GM20431 (cell line): ENCODE measurements around the gene KLHL30.
"Not testable (repeated sequence)": the region's sequence is repeated elsewhere in the genome, so short reads cannot be mapped to it uniquely, and the experiment has no call there.

ENCODE experiments used
- in situ Hi-C: fragments of 300-500 bp; cut with MseI, MboI; formaldehyde crosslinking; loops from one replicate; pipeline ENCODE4 v1.15.0; 2020; ENCODE audit warnings: low sequenced_read_pairs; ENCODE audit not compliant: unreplicated experiment

Gene KLHL30

DNA sequence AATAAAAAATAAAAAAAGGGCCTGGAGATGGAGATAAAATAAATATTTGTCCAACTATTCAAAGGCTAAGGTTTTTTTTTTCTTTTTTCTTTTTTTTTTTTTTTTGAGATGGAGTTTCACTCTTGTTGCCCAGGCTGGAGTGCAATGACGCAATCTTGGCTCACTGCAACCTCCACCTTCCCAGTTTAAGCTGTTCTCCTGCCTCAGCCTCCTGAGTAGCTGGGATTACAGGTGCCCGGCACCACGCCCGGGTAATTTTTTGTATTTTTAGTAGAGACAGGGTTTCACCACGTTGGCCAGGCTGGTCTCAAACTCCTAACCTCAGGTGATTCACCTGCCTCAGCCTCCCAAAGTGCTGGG, 32.6 kb downstream of the KLHL30 start:
- in situ Hi-C loops = not testable (repeated sequence)

- in situ Hi-C loops = no loop called here
Observed at GRCh38 chr2:238171575-238172187, 33.2 kb downstream of the KLHL30 start.

- in situ Hi-C loops = no loop called here
Observed at GRCh38 chr2:238172439-238172838, 34.0 kb downstream of the KLHL30 start.

- in situ Hi-C loops = no loop called here
Observed at GRCh38 chr2:238173692-238174091, 35.2 kb downstream of the KLHL30 start.

DNA sequence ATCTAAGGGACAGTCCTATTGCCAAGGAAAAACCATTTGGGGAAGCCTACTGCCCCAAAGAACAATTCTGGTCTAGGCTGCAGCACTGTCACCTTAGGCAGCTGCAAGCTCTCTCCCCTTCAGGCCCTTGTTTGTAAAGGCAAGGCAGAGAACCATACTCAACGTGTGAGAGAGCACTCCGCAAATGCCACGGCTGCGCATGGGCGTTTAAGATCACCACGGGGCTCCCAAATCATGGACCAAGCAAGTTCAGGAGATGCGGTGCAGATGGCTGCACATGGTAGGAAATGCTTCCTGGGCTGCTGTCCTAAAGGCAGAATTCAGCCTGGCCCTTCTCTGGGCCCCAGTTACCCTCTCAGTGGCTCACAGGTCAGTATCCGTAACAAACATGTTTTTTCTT, 35.8 kb downstream of the KLHL30 start:
- in situ Hi-C loops = no loop called here

DNA sequence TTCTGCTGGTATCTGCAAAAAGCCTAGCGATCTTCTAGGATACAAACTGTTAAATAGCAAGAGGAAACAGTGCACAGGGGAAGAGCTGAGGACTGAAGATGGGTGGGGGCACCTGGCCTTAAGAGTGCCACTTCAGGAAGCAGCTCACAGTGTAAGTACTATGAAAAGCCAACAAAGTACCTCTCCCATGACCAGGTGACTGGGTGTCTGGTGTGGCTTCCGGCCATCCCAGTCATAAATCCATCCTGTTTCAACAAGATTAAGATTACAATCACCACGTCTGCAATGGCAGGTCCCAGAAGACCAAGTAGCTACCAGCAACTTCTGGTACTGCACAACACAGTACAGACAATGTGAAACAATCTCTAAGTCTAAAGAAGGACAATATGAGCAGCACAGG, 36.2 kb downstream of the KLHL30 start:
- in situ Hi-C loops = no loop called here

DNA sequence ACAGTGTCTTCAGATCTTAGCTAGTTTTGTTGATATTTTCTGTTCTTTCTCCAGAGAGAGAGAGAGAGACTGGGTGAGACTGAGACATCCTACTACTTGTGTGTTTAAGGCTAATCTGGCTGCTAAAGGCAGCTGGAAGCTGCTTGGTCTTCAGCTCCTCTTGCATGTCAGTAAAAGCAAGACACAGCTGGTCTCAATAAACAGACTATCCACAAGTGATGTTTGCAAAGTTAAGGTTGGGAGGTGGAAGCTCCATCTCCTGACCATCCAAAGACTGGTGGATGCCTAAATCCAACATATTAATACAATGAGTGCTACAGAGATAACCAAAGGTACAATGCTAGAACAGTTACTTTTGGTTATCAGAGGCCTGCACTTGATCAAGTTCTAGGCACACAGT, 38.1 kb downstream of the KLHL30 start:
- in situ Hi-C loops = no loop called here

DNA sequence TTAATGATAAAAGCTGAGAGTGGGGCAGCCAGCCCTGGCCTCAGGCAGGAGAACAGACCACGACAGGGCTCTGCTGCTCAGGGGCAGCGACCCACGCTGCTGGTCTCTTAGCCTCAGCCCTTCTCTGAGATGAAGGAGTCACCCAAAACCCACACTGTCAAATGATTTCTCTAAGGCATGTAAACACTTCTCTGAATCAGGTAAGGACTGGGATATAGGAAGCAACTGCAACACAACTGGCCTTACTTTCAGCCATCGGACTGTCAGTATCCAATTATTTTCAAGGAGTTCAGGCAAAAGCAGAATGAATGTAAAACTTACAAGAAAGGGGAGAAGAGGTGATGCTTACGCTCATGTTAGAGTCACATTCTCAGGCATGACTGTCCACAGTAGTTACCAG, 42.1 kb downstream of the KLHL30 start:
- in situ Hi-C loops = no loop called here

- in situ Hi-C loops = no loop called here
Observed at GRCh38 chr2:238182362-238182761, 43.9 kb downstream of the KLHL30 start.

GRCh38 chr2:238183821-238184220, 45.4 kb downstream of the KLHL30 start:
- in situ Hi-C loops = no loop called here

GRCh38 chr2:238187618-238188548, 49.4 kb downstream of the KLHL30 start:
- in situ Hi-C loops = no loop called here

DNA sequence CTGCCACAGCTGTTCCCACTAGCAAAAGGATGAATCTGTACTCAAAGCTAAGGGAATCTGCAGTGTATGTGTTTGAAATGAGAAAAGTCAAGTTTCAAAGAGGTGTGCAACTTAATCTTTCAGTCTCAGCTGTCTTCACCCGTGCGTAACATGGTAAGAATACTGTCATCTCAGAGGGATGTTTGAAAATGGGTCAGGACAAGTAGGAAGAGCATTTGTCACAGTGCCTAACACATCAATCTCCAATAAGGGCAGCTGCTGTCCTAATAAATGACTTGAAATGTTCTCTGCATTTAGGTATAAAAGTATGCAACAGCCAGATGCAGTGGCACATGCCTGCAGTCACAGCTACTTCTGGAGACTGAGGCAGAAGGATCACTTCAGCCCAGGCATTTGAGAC, 52.0 kb downstream of the KLHL30 start:
- in situ Hi-C loops = no loop called here
